Measurements from ENCODE around the gene UGGT1. TPM values are rescaled to one million over a fixed set of nuclear protein-coding genes. Genes with fewer than 3 reads are reported as not detected.

UGGT1 gene
- total RNA-seq, 1 donor from 2014 or later: 43.7 TPM

DNA sequence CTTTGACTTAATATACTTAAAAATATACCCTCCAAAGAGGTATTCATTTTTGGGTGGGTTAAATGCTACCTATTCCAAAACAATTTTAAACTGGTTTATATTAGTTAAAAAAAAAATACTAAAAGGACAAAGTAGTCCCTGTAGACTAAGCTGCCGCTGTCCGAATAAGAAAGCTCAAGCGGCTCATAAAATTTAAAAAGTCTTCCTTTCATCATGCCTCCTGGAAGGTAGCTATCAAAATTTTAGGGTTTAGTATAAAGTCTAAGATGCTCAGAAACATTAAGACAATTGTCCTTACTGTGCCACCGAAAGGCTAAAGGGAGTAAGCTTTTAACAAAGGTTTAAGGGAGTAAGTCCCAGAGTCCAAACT lies 440 bp upstream of the UGGT1 start:
- Mint-ChIP-seq H3K27ac (ENCODE audit: unreplicated experiment) (peak overlapping the region; percentile 97), H3K9me3 (ENCODE audit: unreplicated experiment) (no peaks in the 10 kb centered on the region), H3K36me3 (ENCODE audit: unreplicated experiment) (no peaks in the 10 kb centered on the region), H3K4me1 (ENCODE audit: unreplicated experiment) (peaks cover 28% of the 10 kb centered on the region), H3K4me3 (ENCODE audit: unreplicated experiment) (peak overlapping the region; percentile 89), H3K27me3 (ENCODE audit: unreplicated experiment) (no peaks in the 10 kb centered on the region)
- DNase-seq (ENCODE audit: extremely low spot score, unreplicated experiment): no peak
- no peak for TF ChIP-seq CTCF (IDR thresholded peaks at IDR 0.05)

DNA sequence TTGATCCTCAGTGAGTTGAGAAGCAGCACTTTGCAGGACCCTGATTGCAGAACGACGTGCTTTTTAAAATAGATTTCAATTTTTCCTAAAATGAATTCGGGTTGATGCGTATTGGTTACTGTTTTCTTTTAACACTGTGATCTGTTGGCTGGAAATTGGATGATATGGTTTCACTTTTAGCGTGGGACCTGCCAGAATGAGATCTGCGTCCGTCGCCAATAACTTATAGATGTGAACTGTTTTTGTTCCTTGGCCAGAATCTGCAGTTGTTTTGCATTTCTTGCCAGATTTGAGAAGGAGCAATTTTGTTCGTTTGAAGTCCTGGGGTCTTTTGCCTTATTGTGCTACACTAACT lies 703 bp downstream of the UGGT1 start:
- no peaks in the 10 kb centered on the region for H3K9me3 Mint-ChIP-seq (ENCODE audit: unreplicated experiment)
- no peaks in the 10 kb centered on the region for H3K36me3 Mint-ChIP-seq (ENCODE audit: unreplicated experiment)
- H3K27me3 Mint-ChIP-seq (ENCODE audit: unreplicated experiment): no peaks in the 10 kb centered on the region
- peak overlapping the region; percentile 97 for H3K27ac Mint-ChIP-seq (ENCODE audit: unreplicated experiment)
- TF ChIP-seq CTCF (IDR thresholded peaks at IDR 0.05): no peak
- H3K4me1 Mint-ChIP-seq (ENCODE audit: unreplicated experiment): peaks cover 28% of the 10 kb centered on the region
- no peak for DNase-seq (ENCODE audit: extremely low spot score, unreplicated experiment)
- peak overlapping the region; percentile 89 for H3K4me3 Mint-ChIP-seq (ENCODE audit: unreplicated experiment)

GRCh38 chr2:128092656-128093055 lies 1.7 kb downstream of the UGGT1 start:
- Mint-ChIP-seq H3K9me3 (ENCODE audit: unreplicated experiment) (no peaks in the 10 kb centered on the region), H3K4me1 (ENCODE audit: unreplicated experiment) (peaks cover 28% of the 10 kb centered on the region), H3K36me3 (ENCODE audit: unreplicated experiment) (no peaks in the 10 kb centered on the region), H3K27me3 (ENCODE audit: unreplicated experiment) (no peaks in the 10 kb centered on the region), H3K27ac (ENCODE audit: unreplicated experiment) (no peak overlapping the region), H3K4me3 (ENCODE audit: unreplicated experiment) (peak overlapping the region; percentile 47)
- DNase-seq (ENCODE audit: extremely low spot score, unreplicated experiment): no peak
- no peak for TF ChIP-seq CTCF (IDR thresholded peaks at IDR 0.05)

DNA sequence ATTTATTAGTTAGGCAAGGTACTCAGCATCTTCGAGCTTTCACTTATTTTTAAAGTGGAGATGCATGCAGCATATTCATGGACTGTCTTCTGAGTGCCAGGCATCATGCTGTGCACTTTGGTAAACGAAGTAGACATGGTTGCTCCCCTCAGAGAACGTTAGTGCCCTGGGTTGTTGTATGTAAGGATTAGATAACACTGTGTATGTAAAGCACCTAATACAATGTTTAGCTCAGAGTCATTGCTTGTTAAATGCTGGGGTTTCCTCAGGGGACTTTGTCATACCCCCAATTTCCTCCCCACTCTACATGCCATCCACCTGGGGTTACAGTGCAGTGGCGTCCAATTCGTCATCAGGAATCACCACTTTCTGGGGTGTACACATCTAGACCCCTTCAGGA lies 2.8 kb downstream of the UGGT1 start:
- Mint-ChIP-seq H3K27me3 (ENCODE audit: unreplicated experiment) (no peaks in the 10 kb centered on the region), H3K27ac (ENCODE audit: unreplicated experiment) (no peak overlapping the region), H3K9me3 (ENCODE audit: unreplicated experiment) (no peaks in the 10 kb centered on the region), H3K36me3 (ENCODE audit: unreplicated experiment) (no peaks in the 10 kb centered on the region), H3K4me1 (ENCODE audit: unreplicated experiment) (peaks cover 28% of the 10 kb centered on the region), H3K4me3 (ENCODE audit: unreplicated experiment) (no peak overlapping the region)
- no peak for TF ChIP-seq CTCF (IDR thresholded peaks at IDR 0.05)
- DNase-seq (ENCODE audit: extremely low spot score, unreplicated experiment): no peak

- H3K27me3 Mint-ChIP-seq (ENCODE audit: unreplicated experiment): no peaks in the 10 kb centered on the region
- no peak for DNase-seq (ENCODE audit: extremely low spot score, unreplicated experiment)
- no peak for TF ChIP-seq CTCF (IDR thresholded peaks at IDR 0.05)
- H3K27ac Mint-ChIP-seq (ENCODE audit: unreplicated experiment): no peak overlapping the region
- no peak overlapping the region for H3K4me3 Mint-ChIP-seq (ENCODE audit: unreplicated experiment)
- H3K4me1 Mint-ChIP-seq (ENCODE audit: unreplicated experiment): peaks cover 19% of the 10 kb centered on the region
- H3K36me3 Mint-ChIP-seq (ENCODE audit: unreplicated experiment): peaks cover 2% of the 10 kb centered on the region
- no peaks in the 10 kb centered on the region for H3K9me3 Mint-ChIP-seq (ENCODE audit: unreplicated experiment)
These were observed 4.2 kb downstream of the UGGT1 start for GRCh38 chr2:128095201-128095600.
